K562 (cell line): ENCODE data around the gene MRPL22. TPM values are rescaled to one million over a fixed set of nuclear protein-coding genes. Genes with fewer than 3 reads are reported as not detected.

Experiments
- BMI1 ChIP-seq: fragments of 150-350 bp; IDR thresholded peaks from 2 replicates; pipeline ENCODE4 v1.6.1; 2014; ENCODE audit warnings: low read length
- CBX8 ChIP-seq: fragments of 200-600 bp; sonication (generic); IDR thresholded peaks from 2 replicates; pipeline ENCODE4 v1.6.1; 2012; ENCODE audit warnings: borderline replicate concordance, mixed run types, low read depth, mild to moderate bottlenecking, moderate library complexity, mixed read lengths, low read length, control low read depth, inconsistent platforms; ENCODE audit not compliant: poor library complexity, severe bottlenecking; ENCODE audit errors: extremely low read depth
- CUX1 ChIP-seq: fragments of 200-800 bp; sonication (Bioruptor generic); IDR thresholded peaks from 2 replicates; pipeline ENCODE4 v1.6.1; 2016; ENCODE audit warnings: missing genetic modification characterization, missing compliant biosample characterization
- EP300 ChIP-seq: IDR thresholded peaks from 2 replicates; pipeline ENCODE4 v1.6.1; 2012; ENCODE audit warnings: low read length, improper control_type of control experiment
- FUS ChIP-seq: fragments of 200-400 bp; formaldehyde crosslinking; optimal IDR thresholded peaks from 2 replicates; pipeline ENCODE3; 2017; ENCODE audit warnings: low read depth, low read length
- KLF6 ChIP-seq: fragments of 250-450 bp; sonication (Bioruptor Pico); IDR thresholded peaks from 2 replicates; pipeline ENCODE4 v1.4.0; 2020; ENCODE audit warnings: mild to moderate bottlenecking, moderate library complexity, borderline replicate concordance
- MAFK ChIP-seq: IDR thresholded peaks from 2 replicates; pipeline ENCODE4 v1.6.1; 2011; ENCODE audit warnings: low read length, improper control_type of control experiment
- NCOA4 ChIP-seq: fragments of 450-650 bp; IDR thresholded peaks from 2 replicates; pipeline ENCODE4 v1.6.1; 2018; ENCODE audit warnings: mild to moderate bottlenecking; ENCODE audit not compliant: partially characterized antibody
- PYGO2 ChIP-seq: fragments of 450-650 bp; IDR thresholded peaks from 2 replicates; pipeline ENCODE4 v1.6.1; 2016; ENCODE audit warnings: mild to moderate bottlenecking, missing genetic modification characterization, moderate library complexity, missing compliant biosample characterization
- SMAD2 ChIP-seq: fragments of 150-350 bp; IDR thresholded peaks from 2 replicates; pipeline ENCODE4 v1.6.1; 2014; ENCODE audit warnings: low read depth, mild to moderate bottlenecking, low read length
- SMARCC2 ChIP-seq: fragments of 450-650 bp; IDR thresholded peaks from 2 replicates; pipeline ENCODE4 v1.6.1; 2017; ENCODE audit warnings: antibody characterized with exemption, moderate library complexity, mild to moderate bottlenecking, low read depth
- SNRNP70 ChIP-seq: fragments of 200-400 bp; formaldehyde crosslinking; optimal IDR thresholded peaks from 2 replicates; pipeline ENCODE3; 2017; ENCODE audit warnings: low read depth, low read length
- ZNF175 ChIP-seq: fragments of 200-800 bp; sonication (Bioruptor generic); IDR thresholded peaks from 2 replicates; pipeline ENCODE4 v1.6.1; 2016; ENCODE audit warnings: low read depth, mild to moderate bottlenecking, missing genetic modification characterization, missing compliant biosample characterization
- polyA plus RNA-seq, 8 experiments: library from polyadenylated mRNA; depleted of rRNA in 4 of 8; stranded (reverse) in 5 of 8; unstranded in 3 of 8; fragments of >200 nt; fragmentation: Nextera tagmentation in 2 of 8; fragmentation: Illumina TruSeq in 1 of 8; extraction: Ambion mirVana in 2 of 8; extraction: Trizol in 1 of 8; gene quantifications; 2 replicates each; pipeline versions ENCODE4 v1.2.1 to v1.2.3, GENCODE V29; 2011 to 2014; ENCODE audit warnings: inconsistent platforms in 1 of 8, missing spikeins in 1 of 8
- total RNA-seq, 7 experiments: library from RNA; depleted of rRNA in 6 of 7; stranded (reverse); fragments of >200 nt in 6 of 7; fragmentation: Illumina TruSeq in 2 of 7; extraction: Trizol in 2 of 7; gene quantifications; 2 replicates each; pipeline versions ENCODE4 v1.2.1 to v1.2.3, GENCODE V29; 2011 to 2021; ENCODE audit warnings: low replicate concordance in 1 of 7
- TF ChIP-seq, protein P1 (sequence below): fragments of 450-650 bp; IDR thresholded peaks from one replicate; pipeline ENCODE4 v1.6.1; 2018; ENCODE audit warnings: mild to moderate bottlenecking, moderate library complexity; ENCODE audit not compliant: partially characterized antibody
- TF ChIP-seq, protein P2 (sequence below): fragments of 250-450 bp; sonication (Bioruptor Pico); IDR thresholded peaks from 2 replicates; pipeline ENCODE4 v1.4.0; 2020; ENCODE audit warnings: mild to moderate bottlenecking, moderate library complexity, borderline replicate concordance
- TF ChIP-seq, protein P3 (sequence below): IDR thresholded peaks from 2 replicates; pipeline ENCODE4 v1.6.1; 2016; ENCODE audit warnings: missing genetic modification characterization, missing compliant biosample characterization

Gene MRPL22
- total and polyA plus RNA-seq, 9 of the 15 experiments (the other 6 are each of a cell fraction or from before 2014, with no cell fraction given), result 41.1 to 424 (median 102) TPM

GRCh38 chr5:154940772-154941620, at the start of gene MRPL22 (continued):
- TF ChIP-seq BMI1 (no peak), PYGO2 (tag) (no peak), MAFK (no peak), NCOA4 (no peak), SNRNP70 (no peak), SMAD2 (no peak), EP300 (no peak), CBX8 (no peak), KLF6 (CRISPR knock-in tag) (no peak), FUS (no peak), SMARCC2 (no peak), CUX1 (CRISPR knock-in tag) (no peak), ZNF175 (CRISPR knock-in tag) (no peak)
- TF ChIP-seq, protein P1, sequence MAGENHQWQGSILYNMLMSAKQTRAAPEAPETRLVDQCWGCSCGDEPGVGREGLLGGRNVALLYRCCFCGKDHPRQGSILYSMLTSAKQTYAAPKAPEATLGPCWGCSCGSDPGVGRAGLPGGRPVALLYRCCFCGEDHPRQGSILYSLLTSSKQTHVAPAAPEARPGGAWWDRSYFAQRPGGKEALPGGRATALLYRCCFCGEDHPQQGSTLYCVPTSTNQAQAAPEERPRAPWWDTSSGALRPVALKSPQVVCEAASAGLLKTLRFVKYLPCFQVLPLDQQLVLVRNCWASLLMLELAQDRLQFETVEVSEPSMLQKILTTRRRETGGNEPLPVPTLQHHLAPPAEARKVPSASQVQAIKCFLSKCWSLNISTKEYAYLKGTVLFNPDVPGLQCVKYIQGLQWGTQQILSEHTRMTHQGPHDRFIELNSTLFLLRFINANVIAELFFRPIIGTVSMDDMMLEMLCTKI, result no peak
- TF ChIP-seq, protein P2, sequence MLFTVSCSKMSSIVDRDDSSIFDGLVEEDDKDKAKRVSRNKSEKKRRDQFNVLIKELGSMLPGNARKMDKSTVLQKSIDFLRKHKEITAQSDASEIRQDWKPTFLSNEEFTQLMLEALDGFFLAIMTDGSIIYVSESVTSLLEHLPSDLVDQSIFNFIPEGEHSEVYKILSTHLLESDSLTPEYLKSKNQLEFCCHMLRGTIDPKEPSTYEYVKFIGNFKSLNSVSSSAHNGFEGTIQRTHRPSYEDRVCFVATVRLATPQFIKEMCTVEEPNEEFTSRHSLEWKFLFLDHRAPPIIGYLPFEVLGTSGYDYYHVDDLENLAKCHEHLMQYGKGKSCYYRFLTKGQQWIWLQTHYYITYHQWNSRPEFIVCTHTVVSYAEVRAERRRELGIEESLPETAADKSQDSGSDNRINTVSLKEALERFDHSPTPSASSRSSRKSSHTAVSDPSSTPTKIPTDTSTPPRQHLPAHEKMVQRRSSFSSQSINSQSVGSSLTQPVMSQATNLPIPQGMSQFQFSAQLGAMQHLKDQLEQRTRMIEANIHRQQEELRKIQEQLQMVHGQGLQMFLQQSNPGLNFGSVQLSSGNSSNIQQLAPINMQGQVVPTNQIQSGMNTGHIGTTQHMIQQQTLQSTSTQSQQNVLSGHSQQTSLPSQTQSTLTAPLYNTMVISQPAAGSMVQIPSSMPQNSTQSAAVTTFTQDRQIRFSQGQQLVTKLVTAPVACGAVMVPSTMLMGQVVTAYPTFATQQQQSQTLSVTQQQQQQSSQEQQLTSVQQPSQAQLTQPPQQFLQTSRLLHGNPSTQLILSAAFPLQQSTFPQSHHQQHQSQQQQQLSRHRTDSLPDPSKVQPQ, result no peak
- TF ChIP-seq, protein P3, sequence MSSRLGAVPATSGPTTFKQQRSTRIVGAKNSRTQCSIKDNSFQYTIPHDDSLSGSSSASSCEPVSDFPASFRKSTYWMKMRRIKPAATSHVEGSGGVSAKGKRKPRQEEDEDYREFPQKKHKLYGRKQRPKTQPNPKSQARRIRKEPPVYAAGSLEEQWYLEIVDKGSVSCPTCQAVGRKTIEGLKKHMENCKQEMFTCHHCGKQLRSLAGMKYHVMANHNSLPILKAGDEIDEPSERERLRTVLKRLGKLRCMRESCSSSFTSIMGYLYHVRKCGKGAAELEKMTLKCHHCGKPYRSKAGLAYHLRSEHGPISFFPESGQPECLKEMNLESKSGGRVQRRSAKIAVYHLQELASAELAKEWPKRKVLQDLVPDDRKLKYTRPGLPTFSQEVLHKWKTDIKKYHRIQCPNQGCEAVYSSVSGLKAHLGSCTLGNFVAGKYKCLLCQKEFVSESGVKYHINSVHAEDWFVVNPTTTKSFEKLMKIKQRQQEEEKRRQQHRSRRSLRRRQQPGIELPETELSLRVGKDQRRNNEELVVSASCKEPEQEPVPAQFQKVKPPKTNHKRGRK (tag), result no peak
